ENCODE measurements around the gene CFAP300. TPM values are rescaled to one million over a fixed set of nuclear protein-coding genes. Genes with fewer than 3 reads are reported as not detected.

Gene CFAP300
- total RNA-seq: 1.8 and 4.7 TPM in 2 replicates

GRCh38 chr11:102047305-102047924 lies at the start of gene CFAP300:
Gene CFAP300, plus strand, starts transcription at chr11:102047437. Its CDS starts 34 bp downstream, at chr11:102047471.

GRCh38 chr11:102109896-102110760 lies 62.9 kb downstream of the CFAP300 start, which contains the start of gene YAP1:
Gene YAP1, plus strand, starts transcription at chr11:102110447. Its CDS starts 402 bp downstream, at chr11:102110849.

Other genes starting within 250 kb of the CFAP300 start
- gene CEP126, start 132.4 kb upstream of the CFAP300 start, total RNA-seq: 1.5 and 3.0 TPM in 2 replicates
- gene ANGPTL5, start 130.9 kb upstream of the CFAP300 start, total RNA-seq: 0.34 and 0.63 TPM in 2 replicates
- gene YAP1, start 63.0 kb downstream of the CFAP300 start, total RNA-seq: 115 and 123 TPM in 2 replicates